WI38 (cell line): ENCODE data around the gene PDLIM4.

Source experiments
- H3K4me3 ChIP-seq: 2 replicates; pipeline ENCODE4 v1.5.1; 2011; ENCODE audit warnings: low read depth, mild to moderate bottlenecking, control low read depth, low read length
- TF ChIP-seq, protein P1 (sequence below): IDR thresholded peaks from 2 replicates; pipeline ENCODE4 v1.5.1; 2012; ENCODE audit warnings: low read depth, mild to moderate bottlenecking, control low read depth, low read length

The PDLIM4 gene

DNA sequence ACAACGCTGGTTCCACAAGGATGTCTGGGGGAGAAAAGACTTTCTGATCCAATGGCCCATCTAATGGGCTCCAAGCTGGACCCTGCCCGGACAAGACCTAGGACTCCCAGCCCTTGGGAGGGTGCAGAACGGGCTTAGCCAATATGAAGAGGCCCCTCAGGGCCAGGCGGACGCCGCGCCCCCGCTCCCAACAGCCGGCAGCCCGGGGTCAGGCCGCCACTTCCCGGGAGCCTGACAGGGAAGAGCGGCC lies 30.3 kb upstream of the PDLIM4 start:
- peak overlapping the region; percentile 74 for H3K4me3 ChIP-seq
- TF ChIP-seq, protein P1, sequence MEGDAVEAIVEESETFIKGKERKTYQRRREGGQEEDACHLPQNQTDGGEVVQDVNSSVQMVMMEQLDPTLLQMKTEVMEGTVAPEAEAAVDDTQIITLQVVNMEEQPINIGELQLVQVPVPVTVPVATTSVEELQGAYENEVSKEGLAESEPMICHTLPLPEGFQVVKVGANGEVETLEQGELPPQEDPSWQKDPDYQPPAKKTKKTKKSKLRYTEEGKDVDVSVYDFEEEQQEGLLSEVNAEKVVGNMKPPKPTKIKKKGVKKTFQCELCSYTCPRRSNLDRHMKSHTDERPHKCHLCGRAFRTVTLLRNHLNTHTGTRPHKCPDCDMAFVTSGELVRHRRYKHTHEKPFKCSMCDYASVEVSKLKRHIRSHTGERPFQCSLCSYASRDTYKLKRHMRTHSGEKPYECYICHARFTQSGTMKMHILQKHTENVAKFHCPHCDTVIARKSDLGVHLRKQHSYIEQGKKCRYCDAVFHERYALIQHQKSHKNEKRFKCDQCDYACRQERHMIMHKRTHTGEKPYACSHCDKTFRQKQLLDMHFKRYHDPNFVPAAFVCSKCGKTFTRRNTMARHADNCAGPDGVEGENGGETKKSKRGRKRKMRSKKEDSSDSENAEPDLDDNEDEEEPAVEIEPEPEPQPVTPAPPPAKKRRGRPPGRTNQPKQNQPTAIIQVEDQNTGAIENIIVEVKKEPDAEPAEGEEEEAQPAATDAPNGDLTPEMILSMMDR, result no peak

DNA sequence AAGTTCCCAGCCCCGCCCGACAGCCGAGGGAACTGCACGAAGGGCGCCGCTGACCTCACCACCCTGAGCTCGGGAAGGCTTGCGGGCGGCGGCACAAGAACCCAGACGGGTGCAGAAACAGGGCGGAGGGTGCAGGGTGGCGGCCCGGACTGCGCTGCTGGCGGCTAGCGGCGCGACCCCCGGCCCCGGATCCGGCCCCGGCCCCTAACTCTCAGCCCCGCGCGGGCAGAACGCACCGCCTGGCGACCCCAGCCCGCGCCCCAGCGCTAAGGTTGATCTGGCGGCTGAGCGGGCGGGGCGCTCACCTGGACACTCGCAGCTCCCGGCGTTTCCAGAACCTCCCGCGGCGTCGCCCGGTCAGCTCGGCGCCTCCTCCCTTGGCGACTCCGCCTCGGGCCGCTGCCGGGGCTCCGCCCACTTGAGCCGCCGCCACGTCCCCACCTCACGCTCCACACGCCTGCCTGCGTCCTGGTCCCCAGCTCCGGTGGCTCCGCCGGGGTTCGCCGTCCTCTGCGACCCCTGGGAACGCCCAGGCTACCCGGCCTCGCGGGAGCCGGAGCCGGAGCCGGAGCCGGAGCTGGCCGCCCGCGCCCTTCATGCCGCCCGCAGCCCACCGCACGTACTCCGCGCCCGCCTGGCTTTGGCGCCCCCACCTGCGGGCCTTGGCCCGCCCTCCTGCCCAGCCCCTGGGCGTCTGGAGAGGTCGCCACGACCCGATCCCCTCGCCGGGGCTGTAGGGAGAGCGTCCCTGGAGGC lies 29.8 kb upstream of the PDLIM4 start, which contains the start of gene P4HA2:
Gene P4HA2, minus strand, starts transcription at position 369 of the 756 bp plus-strand sequence. CDS start 9,227 bp downstream, outside the sequence.
- H3K4me3 ChIP-seq, result peak within 1 kb of the TSS; percentile 74
- TF ChIP-seq, protein P1, result no peak

DNA sequence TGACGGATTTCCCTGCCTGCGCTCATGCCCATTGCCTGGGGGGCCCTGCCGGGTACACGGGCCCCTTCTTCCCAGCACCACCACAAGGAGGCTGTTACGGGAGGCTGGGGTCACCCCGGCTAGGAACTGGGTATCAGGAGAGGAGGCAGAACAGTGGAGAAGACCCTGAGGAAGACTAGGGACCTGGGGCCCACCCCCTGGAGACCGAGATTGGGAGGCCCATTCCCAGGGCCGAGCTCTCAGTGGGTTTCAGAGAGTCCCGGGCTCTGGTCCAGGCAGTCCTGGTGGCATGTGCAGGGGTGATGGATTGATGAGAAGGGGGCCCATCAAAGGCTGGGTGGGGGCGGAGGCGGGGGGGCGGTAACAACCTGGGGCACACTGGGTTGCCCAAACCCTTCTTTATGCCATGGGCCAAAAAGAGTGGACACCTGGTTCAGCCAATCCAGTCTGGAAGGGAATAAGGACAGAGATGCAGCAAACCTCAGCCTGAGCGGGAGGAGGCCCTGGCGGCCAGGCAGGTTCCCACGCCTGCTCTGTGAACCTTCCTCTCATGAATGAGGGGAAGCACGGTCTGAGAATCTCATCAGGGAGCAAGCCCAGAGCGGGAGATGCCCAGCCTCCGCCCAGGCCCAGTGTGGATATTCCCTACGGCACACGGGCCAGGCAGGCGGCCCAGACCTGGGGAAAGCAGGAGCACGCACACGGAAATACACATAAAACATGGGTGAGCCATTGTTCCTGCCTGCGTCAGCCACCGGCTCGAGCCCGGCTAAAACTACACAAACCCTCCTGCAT lies 29.1 kb upstream of the PDLIM4 start:
- TF ChIP-seq, protein P1, result no peak
- peak overlapping the region; percentile 74 for H3K4me3 ChIP-seq

DNA sequence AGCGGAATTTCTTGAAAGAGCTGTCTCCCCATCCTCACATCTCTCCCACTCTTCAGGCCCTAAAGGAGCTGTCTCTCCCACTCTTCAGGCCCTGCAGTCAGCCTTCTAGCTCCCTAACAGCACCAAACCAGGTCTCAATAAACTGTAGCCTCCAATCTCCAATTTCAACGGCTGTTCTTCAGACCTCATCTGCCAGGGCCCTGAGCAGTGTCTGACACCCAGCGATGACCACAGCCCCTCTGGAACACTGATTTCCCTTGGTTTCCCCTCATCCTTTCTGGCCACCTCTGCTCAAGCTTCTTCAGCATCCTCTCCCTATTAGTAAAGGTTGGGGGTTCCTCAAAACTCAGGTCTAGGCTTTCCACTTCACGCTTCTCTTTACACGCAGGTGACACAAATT lies 28.3 kb upstream of the PDLIM4 start:
- TF ChIP-seq, protein P1, result no peak
- no peak overlapping the region for H3K4me3 ChIP-seq

DNA sequence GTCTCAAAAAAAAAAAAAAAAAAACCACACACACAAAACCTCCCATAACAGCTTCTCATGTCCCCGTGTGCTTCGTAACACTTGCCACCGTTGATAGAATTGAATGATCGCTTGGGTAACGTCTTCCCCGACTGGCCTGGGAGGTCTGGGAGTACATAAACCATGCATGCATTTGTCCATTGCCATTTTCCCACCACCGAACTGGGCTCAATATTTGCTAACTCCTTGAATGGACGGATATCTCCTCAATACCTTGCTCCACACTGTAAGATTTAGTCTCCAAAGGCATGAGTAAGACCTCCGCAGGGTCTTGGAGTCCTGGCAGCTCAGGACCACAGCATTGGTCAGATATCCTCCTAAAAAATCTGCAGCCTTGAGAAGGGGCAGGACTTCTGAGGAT lies 26.6 kb upstream of the PDLIM4 start:
- no peak overlapping the region for H3K4me3 ChIP-seq
- TF ChIP-seq, protein P1, result no peak

- H3K4me3 ChIP-seq, result no peak overlapping the region
- TF ChIP-seq, protein P1, result no peak
Measured at GRCh38 chr5:132232465-132232864, 25.0 kb upstream of the PDLIM4 start.

- TF ChIP-seq, protein P1, result no peak
- H3K4me3 ChIP-seq, result no peak overlapping the region
Measured at GRCh38 chr5:132233081-132233480, 24.4 kb upstream of the PDLIM4 start.
